Prostate gland (tissue), 2 donors: ENCODE measurements around the gene C4A. TPM values are rescaled to one million over a fixed set of nuclear protein-coding genes. Genes with fewer than 3 reads are reported as not detected.

Experiments used
- DNase-seq: peaks from one replicate; pipeline ENCODE4 v3.0.0-alpha.2; 2019; ENCODE audit warnings: low spot score
- H3K27ac ChIP-seq, 2 donors: fragments of 200-600 bp; sonication (generic); 2 replicates each; pipeline ENCODE4 v1.5.1; 2017 to 2019
- H3K27me3 ChIP-seq: fragments of 200-600 bp; sonication (generic); replicated peaks from 2 replicates; pipeline ENCODE4 v1.5.1; 2019; ENCODE audit not compliant: insufficient read depth
- H3K36me3 ChIP-seq, 2 donors: fragments of 200-600 bp; sonication (generic); 1 replicate in 1 of 2; 2 replicates in 1 of 2; pipeline versions ENCODE4 v1.5.1 to v1.8.1; 2017 to 2019
- H3K4me1 ChIP-seq: fragments of 200-600 bp; sonication (generic); replicated peaks from 2 replicates; pipeline ENCODE4 v1.5.1; 2019
- H3K4me3 ChIP-seq, 2 donors: fragments of 200-600 bp; sonication (generic); 2 replicates each; pipeline ENCODE4 v1.5.1; 2017 to 2019
- H3K9me3 ChIP-seq: fragments of 200-600 bp; sonication (generic); 2 replicates; pipeline ENCODE4 v1.5.1; 2017
- POLR2A ChIP-seq: fragments of 450-650 bp; IDR thresholded peaks from one replicate; pipeline ENCODE4 v1.6.1; 2016; ENCODE audit warnings: antibody characterized with exemption, mild to moderate bottlenecking
- POLR2AphosphoS5 ChIP-seq: sonication (generic); formaldehyde crosslinking; IDR thresholded peaks from one replicate; pipeline ENCODE4 v1.6.1; 2017; ENCODE audit warnings: antibody characterized with exemption
- WGBS: methylation state at CpG from one replicate; pipeline ENCODE4 v1.1.5; 2018; 5-methylcytosine and 5-hydroxymethylcytosine counted together
- intact Hi-C: fragments of 100-400 bp; cut with DNase I; formaldehyde crosslinking; loops from one replicate; pipeline ENCODE4 v1.14.2; 2022
- total RNA-seq, 2 donors: library from RNA; depleted of rRNA; stranded (reverse); fragments of >200 nt; gene quantifications; one replicate each; pipeline ENCODE4 v1.1.0, GENCODE V29; 2016
- TF ChIP-seq, protein P1 (sequence below), 4 experiments: fragments of 200-600 bp in 2 of 4; fragments of 450-650 bp in 2 of 4; sonication (generic) in 2 of 4; IDR thresholded peaks; 1 replicate in 3 of 4; 2 replicates in 1 of 4; pipeline ENCODE4 v1.5.1; 2016 to 2019; ENCODE audit warnings: antibody characterized with exemption in 4 of 4, mild to moderate bottlenecking in 2 of 4, moderate library complexity in 2 of 4

C4A gene
- total RNA-seq, 2 donors from 2014 or later = 32.8 to 196 TPM

DNA sequence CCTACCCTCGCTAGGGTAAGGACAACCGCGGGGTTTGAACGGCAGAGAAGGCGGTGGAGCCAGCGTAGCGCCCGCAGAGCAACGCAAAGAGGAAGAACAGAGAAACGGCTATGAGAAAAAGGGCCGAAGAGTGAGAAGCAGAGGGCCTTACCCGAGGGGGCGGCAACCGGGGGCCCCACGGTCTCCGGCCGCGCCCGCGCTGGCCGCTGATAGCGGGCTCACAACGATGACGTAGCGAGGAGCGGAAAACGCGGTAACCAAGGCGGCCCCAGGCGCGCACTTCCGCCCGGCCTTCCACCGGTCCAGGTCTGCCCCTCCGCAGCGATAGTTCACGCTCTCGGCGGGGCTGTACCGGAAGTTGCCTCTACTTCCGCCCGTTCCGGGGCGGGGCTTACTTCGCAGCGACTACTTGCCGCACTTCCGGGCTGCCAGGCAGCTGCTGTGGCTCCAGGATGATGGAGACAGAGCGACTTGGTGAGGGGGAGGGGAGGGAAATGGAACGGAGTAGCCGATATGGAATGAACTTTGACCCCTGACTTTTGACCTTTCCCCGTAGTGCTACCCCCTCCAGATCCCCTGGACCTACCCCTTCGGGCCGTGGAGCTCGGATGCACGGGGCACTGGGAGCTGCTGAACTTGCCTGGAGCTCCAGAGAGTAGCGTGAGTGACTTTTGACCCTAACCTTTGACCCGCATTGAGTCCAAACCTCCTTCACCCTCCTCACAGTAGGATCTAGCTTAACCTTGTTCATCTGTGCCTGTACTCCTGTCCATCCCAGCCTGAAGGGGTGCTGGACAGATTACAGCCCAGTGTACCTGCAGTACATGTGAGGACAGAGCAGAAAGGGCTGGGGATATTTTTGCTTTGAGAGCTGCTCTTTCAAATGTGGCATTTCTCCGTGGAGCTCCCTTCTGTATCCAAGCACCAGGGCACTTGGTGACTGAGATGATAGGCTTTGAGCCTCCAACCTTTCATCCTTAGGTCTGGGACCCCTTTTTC is 22.8 kb upstream of the C4A start, which contains the start of the genes NELFE and SKIC2:
Gene NELFE (minus strand): TSS at position 231 of the 999 bp plus-strand sequence. CDS start 525 bp downstream, outside the sequence.
Gene SKIC2 (plus strand): TSS at position 435 of the 999 bp plus-strand sequence. CDS start 18 bp downstream, at position 453.
- no peaks in the 10 kb centered on the region for H3K9me3 ChIP-seq
- DNase-seq = peak; percentile 98
- TF ChIP-seq, protein P1, sequence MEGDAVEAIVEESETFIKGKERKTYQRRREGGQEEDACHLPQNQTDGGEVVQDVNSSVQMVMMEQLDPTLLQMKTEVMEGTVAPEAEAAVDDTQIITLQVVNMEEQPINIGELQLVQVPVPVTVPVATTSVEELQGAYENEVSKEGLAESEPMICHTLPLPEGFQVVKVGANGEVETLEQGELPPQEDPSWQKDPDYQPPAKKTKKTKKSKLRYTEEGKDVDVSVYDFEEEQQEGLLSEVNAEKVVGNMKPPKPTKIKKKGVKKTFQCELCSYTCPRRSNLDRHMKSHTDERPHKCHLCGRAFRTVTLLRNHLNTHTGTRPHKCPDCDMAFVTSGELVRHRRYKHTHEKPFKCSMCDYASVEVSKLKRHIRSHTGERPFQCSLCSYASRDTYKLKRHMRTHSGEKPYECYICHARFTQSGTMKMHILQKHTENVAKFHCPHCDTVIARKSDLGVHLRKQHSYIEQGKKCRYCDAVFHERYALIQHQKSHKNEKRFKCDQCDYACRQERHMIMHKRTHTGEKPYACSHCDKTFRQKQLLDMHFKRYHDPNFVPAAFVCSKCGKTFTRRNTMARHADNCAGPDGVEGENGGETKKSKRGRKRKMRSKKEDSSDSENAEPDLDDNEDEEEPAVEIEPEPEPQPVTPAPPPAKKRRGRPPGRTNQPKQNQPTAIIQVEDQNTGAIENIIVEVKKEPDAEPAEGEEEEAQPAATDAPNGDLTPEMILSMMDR (IDR thresholded peaks at IDR 0.05) = no peak
- TF ChIP-seq POLR2A = peak; percentile 60
- peak; percentile 99 for TF ChIP-seq POLR2AphosphoS5
- H3K4me1 ChIP-seq = no peaks in the 10 kb centered on the region
- H3K36me3 ChIP-seq = peaks cover 5 to 13% of the 10 kb centered on the region in 2 donors
- no peaks in the 10 kb centered on the region for H3K27me3 ChIP-seq
- H3K4me3 ChIP-seq = peak within 1 kb of the TSS; percentile 59 to 65
- intact Hi-C loops = loop anchor here (2.0 kb wide), 1 partner anchor 56 kb away; the partner anchor contains the start of gene ZBTB12
- H3K27ac ChIP-seq = peak within 1 kb of the TSS; percentile 63 to 73
- WGBS = under 1% methylated on average over 59 of the region's 59 CpGs

DNA sequence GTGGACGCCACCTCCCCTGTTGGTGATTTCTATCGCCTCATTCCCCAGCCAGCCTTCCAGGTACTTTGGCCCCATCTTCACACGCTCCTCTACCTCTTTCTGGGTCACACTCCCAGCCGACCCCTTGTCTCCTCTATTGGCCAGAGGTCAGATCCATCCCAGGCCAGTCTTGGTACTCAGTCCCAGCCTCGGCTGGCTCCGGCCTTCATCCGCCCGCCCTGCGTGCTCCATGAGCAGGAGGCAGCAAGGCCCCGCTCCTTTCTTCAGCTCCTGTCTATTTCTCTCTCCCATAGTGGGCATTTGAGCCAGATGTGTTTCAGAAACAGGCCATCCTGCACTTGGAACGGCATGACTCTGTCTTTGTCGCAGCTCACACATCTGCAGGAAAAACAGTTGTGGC is 20.2 kb upstream of the C4A start:
- 96% methylated on average over 12 of the region's 12 CpGs for WGBS
- Histone ChIP-seq H3K4me3 (no peak overlapping the region), H3K4me1 (no peaks in the 10 kb centered on the region), H3K9me3 (no peaks in the 10 kb centered on the region), H3K27me3 (no peaks in the 10 kb centered on the region), H3K36me3 (peaks cover 6 to 12% of the 10 kb centered on the region in 2 donors), H3K27ac (no peak overlapping the region)
- intact Hi-C loops = loop anchor here (10.0 kb wide), 1 partner anchor 193 kb away; the partner anchor contains the start of genes PPT2 and PRRT1
- TF ChIP-seq, protein P1 (IDR thresholded peaks at IDR 0.05) = no peak
- TF ChIP-seq POLR2A (no peak), POLR2AphosphoS5 (no peak)
- no peak for DNase-seq

DNA sequence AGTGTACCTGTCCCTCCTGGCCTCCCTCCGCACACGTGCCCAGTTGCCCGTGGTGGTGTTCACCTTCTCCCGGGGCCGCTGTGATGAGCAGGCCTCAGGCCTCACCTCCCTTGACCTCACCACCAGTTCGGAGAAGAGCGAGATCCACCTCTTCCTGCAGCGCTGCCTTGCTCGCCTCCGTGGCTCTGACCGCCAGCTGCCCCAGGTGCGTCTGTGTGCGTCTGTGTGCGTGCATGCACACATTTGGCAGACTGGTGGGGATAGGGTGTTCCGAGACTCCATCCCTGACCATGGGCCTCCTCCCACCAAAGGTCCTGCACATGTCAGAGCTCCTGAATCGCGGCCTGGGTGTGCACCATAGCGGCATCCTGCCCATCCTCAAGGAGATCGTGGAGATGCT is 17.9 kb upstream of the C4A start:
- Histone ChIP-seq H3K9me3 (no peaks in the 10 kb centered on the region), H3K27me3 (no peaks in the 10 kb centered on the region), H3K27ac (no peak overlapping the region), H3K4me3 (no peak overlapping the region), H3K36me3 (peaks cover 12 to 19% of the 10 kb centered on the region in 2 donors), H3K4me1 (no peaks in the 10 kb centered on the region)
- 91% methylated on average over 19 of the region's 19 CpGs for WGBS
- DNase-seq = no peak
- TF ChIP-seq, protein P1 (IDR thresholded peaks at IDR 0.05) = no peak
- TF ChIP-seq POLR2A = no peak
- TF ChIP-seq POLR2AphosphoS5 = no peak
- intact Hi-C loops = loop anchor here (10.0 kb wide), 1 partner anchor 191 kb away; the partner anchor contains the start of genes PPT2 and PRRT1

DNA sequence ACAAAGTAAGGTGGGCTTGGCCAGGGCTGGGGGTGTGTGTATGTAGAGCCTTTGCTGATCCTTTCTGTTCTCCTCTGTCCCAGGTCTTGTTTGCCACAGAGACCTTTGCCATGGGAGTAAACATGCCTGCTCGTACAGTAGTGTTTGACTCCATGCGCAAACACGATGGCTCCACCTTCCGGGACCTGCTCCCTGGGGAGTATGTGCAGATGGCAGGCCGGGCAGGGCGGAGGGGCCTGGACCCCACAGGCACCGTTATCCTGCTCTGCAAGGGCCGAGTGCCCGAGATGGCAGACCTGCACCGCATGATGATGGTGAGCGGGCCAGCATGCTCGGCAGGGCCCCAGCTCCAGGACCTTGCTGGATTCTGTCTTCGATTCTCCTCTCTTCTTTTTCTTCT is 16.2 kb upstream of the C4A start:
- 91% methylated on average over 13 of the region's 13 CpGs for WGBS
- Histone ChIP-seq H3K4me1 (peaks cover 8% of the 10 kb centered on the region), H3K27me3 (no peaks in the 10 kb centered on the region), H3K4me3 (no peak overlapping the region), H3K27ac (no peak overlapping the region), H3K9me3 (no peaks in the 10 kb centered on the region), H3K36me3 (peaks cover 18 to 19% of the 10 kb centered on the region in 2 donors)
- no peak for DNase-seq
- intact Hi-C loops = loop anchor here (10.0 kb wide), 1 partner anchor 189 kb away; the partner anchor contains the start of genes PPT2 and PRRT1
- TF ChIP-seq POLR2AphosphoS5 (no peak), POLR2A (no peak)
- TF ChIP-seq, protein P1 (IDR thresholded peaks at IDR 0.05) = no peak
